ENCODE data around the gene RHOF. TPM values are rescaled to one million over a fixed set of nuclear protein-coding genes. Genes with fewer than 3 reads are reported as not detected.

Gene RHOF
- total and polyA plus RNA-seq, 2 of the 8 experiments (the other 6 are each of a cell fraction or from before 2014, with no cell fraction given) = 23.8 to 31.9 TPM

DNA sequence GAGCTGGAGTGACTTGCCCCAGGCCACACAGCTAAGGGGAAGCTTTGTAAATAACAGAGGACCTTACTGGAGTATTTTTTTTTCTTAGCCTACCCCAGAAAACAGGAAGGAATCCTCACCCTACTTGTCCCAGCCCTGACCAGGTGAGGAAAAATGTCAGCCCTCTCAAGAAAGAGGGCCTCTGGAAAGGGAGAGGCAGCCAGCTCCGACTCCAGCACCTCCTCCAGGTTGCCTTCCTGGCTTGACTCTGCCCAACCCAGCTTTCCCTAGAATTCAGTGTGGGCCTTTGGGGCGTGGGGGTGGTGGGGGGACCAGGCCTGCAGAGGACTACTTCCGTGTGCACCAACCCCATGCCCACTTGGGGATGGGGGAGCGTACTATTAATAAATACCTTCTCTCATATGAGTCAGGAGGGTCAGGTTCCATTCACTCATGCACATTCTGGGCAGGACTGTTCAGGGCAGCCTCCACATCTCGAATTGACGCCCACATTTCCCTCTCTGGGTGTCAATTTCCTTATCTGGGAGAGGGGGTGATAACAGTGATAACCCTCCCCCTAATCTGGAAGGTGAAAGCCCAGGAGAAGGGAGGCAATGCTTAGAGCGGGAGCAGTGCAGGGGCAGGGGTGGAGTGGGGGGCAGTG, 5.2 kb downstream of the RHOF start:
- Histone ChIP-seq H2AFZ (ENCODE audit: low read length) (no peak overlapping the region), H3K4me3 (ENCODE audit: extremely low read depth in 1 of 4, insufficient read depth in 2 of 4, low read depth in 3 of 4, low read length in 4 of 4) (no peak overlapping the region), H3K56ac (replicated peaks; ENCODE audit: insufficient read length, low read depth, low read length) (no peak overlapping the region), H3K18ac (ENCODE audit: extremely low read depth, low read length) (no peak overlapping the region), H2BK15ac (ENCODE audit: low read length) (no peak overlapping the region), H3K9me3 (ENCODE audit: insufficient read depth in 2 of 2, low read depth in 1 of 2, low read length in 1 of 2) (no peaks in the 10 kb centered on the region), H4K5ac (ENCODE audit: insufficient read length, low read depth, low read length) (no peak overlapping the region), H2BK120ac (replicated peaks; ENCODE audit: low read depth, low read length) (no peak overlapping the region), H3K23ac (ENCODE audit: insufficient read length) (no peak overlapping the region), H3K23me2 (ENCODE audit: low read depth, low read length) (peaks cover 4% of the 10 kb centered on the region; the same call in 1 of the 2 replicates), H3K4ac (replicated peaks; ENCODE audit: insufficient read length, low read depth, low read length) (no peak overlapping the region), H2BK5ac (ENCODE audit: low read depth, low read length) (no peak overlapping the region), H4K20me1 (replicated peaks in 1 of 2; ENCODE audit: control insufficient read depth in 1 of 2, insufficient read depth in 2 of 2, low read length in 2 of 2) (peaks cover 16 to 17% of the 10 kb centered on the region in 2 experiments), H3K79me2 (ENCODE audit: control insufficient read depth in 1 of 2, insufficient read depth in 2 of 2, low read length in 2 of 2) (no peaks in the 10 kb centered on the region), H3K27ac (ENCODE audit: low read depth, low read length) (no peak overlapping the region), H2BK12ac (ENCODE audit: low read depth, low read length) (no peak overlapping the region), H3K27me3 (replicated peaks in 1 of 4; ENCODE audit: control insufficient read depth in 3 of 4, extremely low read depth in 1 of 4, insufficient read depth in 3 of 4, low read length in 3 of 4) (peaks cover 0 to 5% (median 1%) of the 10 kb centered on the region in 4 experiments; a peak in 2 of 7 replicates), H3K79me1 (ENCODE audit: low read depth, low read length) (0 out of 2 replicates have a peak, but pooled peaks cover 4% of the 10 kb centered on the region), H4K8ac (ENCODE audit: extremely low read depth, insufficient read depth, low read length) (no peak overlapping the region; the same call in 1 of the 2 replicates), H3K14ac (ENCODE audit: insufficient read length) (no peak overlapping the region), H2AK5ac (ENCODE audit: low read depth, low read length) (no peak overlapping the region), H3K4me1 (replicated peaks in 1 of 4; ENCODE audit: control insufficient read depth in 3 of 4, insufficient read depth in 4 of 4, low read length in 3 of 4) (peaks cover 0 to 13% (median 8%) of the 10 kb centered on the region in 4 experiments; a peak in 4 of 7 replicates), H2BK20ac (ENCODE audit: low read length) (no peak overlapping the region), H4K91ac (replicated peaks; ENCODE audit: insufficient read length, low read length) (no peak overlapping the region), H3K9ac (replicated peaks in 1 of 4; ENCODE audit: extremely low read depth in 1 of 4, low read depth in 3 of 4, low read length in 3 of 4) (no peak overlapping the region), H3K4me2 (ENCODE audit: insufficient read depth in 1 of 2, low read depth in 2 of 2, low read length in 2 of 2) (no peak overlapping the region), H3K36me3 (ENCODE audit: control insufficient read depth in 2 of 4, insufficient read depth in 4 of 4, low read length in 3 of 4) (no peaks in the 10 kb centered on the region)
- ChIA-PET CTCF (ENCODE audit: partially characterized antibody) (interaction anchor here (0.6 to 18.5 kb wide), 7 partner anchors 2 to 104 kb away, joined by 3 to 335 read pairs (median 6); partner anchors contain the start of gene RHOF), POLR2A (ENCODE audit: partially characterized antibody) (interaction anchor here (27.9 to 34.9 kb wide), 2 partner anchors 1 to 12 kb away, joined by 958 read pairs; partner anchors contain the start of genes RHOF and SETD1B)
- FAIRE-seq (no peak), DNase-seq (ENCODE audit: low read depth in 1 of 2, low spot score in 2 of 2) (no peak)
- 83% methylated on average over 7 of the region's 7 CpGs; no CpG with 5 or more reads in 1 of the 2 experiments for WGBS, 2 experiments (ENCODE audit: extremely low coverage in 1 of 2, insufficient coverage in 1 of 2, insufficient read length in 1 of 2, insufficient replicate concordance in 2 of 2, low coverage in 1 of 2, low lambda C conversion rate in 2 of 2, missing lambda C conversion rate in 1 of 2)
- no peak for TF ChIP-seq EGR1 (IDR thresholded peaks at IDR 0.05; ENCODE audit: borderline replicate concordance, low read depth, low read length)
- no peak for TF ChIP-seq BCL11A (IDR thresholded peaks at IDR 0.05; ENCODE audit: low read depth in 2 of 2, low read length in 2 of 2)
- TF ChIP-seq EZH2 (IDR thresholded peaks at IDR 0.05; ENCODE audit: low read depth, low read length, severe bottlenecking) = no peak
- no peak for TF ChIP-seq POU5F1 (IDR thresholded peaks at IDR 0.05; ENCODE audit: low read depth, low read length)
- no peak for TF ChIP-seq RBBP5 (IDR thresholded peaks at IDR 0.05; ENCODE audit: borderline replicate concordance, low read depth, low read length)
- no peak for TF ChIP-seq BACH1 (IDR thresholded peaks at IDR 0.05; ENCODE audit: low read length)
- TF ChIP-seq HDAC6 (IDR thresholded peaks at IDR 0.05; ENCODE audit: low read depth, low read length) = no peak
- TF ChIP-seq FOSL1 (IDR thresholded peaks at IDR 0.05; ENCODE audit: insufficient read depth, low read depth, low read length) = no peak
- no peak for TF ChIP-seq SIN3A (conservative IDR thresholded peaks at IDR 0.05 in 1 of 2, IDR thresholded peaks at IDR 0.05 in 1 of 2; ENCODE audit: low read depth in 1 of 2, low read length in 2 of 2)
- TF ChIP-seq TEAD4 (IDR thresholded peaks at IDR 0.05; ENCODE audit: low read depth, low read length) = no peak
- TF ChIP-seq BRCA1 (IDR thresholded peaks at IDR 0.05; ENCODE audit: low read depth, low read length) = no peak
- no peak for TF ChIP-seq HDAC2 (IDR thresholded peaks at IDR 0.05; ENCODE audit: borderline replicate concordance in 1 of 2, low read depth in 2 of 2, low read length in 2 of 2)
